ENCODE data around the gene TBC1D5. TPM values are rescaled to one million over a fixed set of nuclear protein-coding genes. Genes with fewer than 3 reads are reported as not detected.
A peak's percentile ranks its signal among the peaks of the same experiment; 100 is the strongest.

The TBC1D5 gene
- total RNA-seq, 1 donor from 2014 or later = 48.1 TPM

GRCh38 chr3:17239417-17239816 lies 503.0 kb downstream of the TBC1D5 start:
- TF ChIP-seq CTCF (IDR thresholded peaks at IDR 0.05) = no peak
- TF ChIP-seq POLR2AphosphoS5 (IDR thresholded peaks at IDR 0.05; ENCODE audit: insufficient read depth in 1 of 2, low read depth in 1 of 2) = no peak
- TF ChIP-seq POLR2A (IDR thresholded peaks at IDR 0.05) = no peak
- DNase-seq (ENCODE audit: extremely low spot score in 2 of 2) = no peak
- Histone ChIP-seq H3K27ac (no peak overlapping the region), H3K9me3 (no peaks in the 10 kb centered on the region), H3K27me3 (no peaks in the 10 kb centered on the region), H3K4me1 (no peaks in the 10 kb centered on the region), H3K4me3 (no peak overlapping the region), H3K36me3 (peaks cover 0 to 5% of the 10 kb centered on the region in 2 donors)
- intact Hi-C loops (cut with DNase I) = loop anchor here (10.0 kb wide), 1 partner anchor 635 kb away; the partner anchor contains the start of gene DAZL

GRCh38 chr3:17238023-17238422 lies 504.4 kb downstream of the TBC1D5 start:
- Histone ChIP-seq H3K27me3 (no peaks in the 10 kb centered on the region), H3K36me3 (peaks cover 0 to 5% of the 10 kb centered on the region in 2 donors), H3K4me3 (no peak overlapping the region), H3K4me1 (no peaks in the 10 kb centered on the region), H3K27ac (no peak overlapping the region), H3K9me3 (no peaks in the 10 kb centered on the region)
- intact Hi-C loops (cut with DNase I) = loop anchor here (10.0 kb wide), 1 partner anchor 633 kb away; the partner anchor contains the start of gene DAZL
- TF ChIP-seq POLR2A (IDR thresholded peaks at IDR 0.05) (no peak), CTCF (IDR thresholded peaks at IDR 0.05) (no peak), POLR2AphosphoS5 (IDR thresholded peaks at IDR 0.05; ENCODE audit: insufficient read depth in 1 of 2, low read depth in 1 of 2) (no peak)
- DNase-seq (ENCODE audit: extremely low spot score in 2 of 2) = no peak

- Histone ChIP-seq H3K27me3 (no peaks in the 10 kb centered on the region), H3K36me3 (peaks cover 0 to 5% of the 10 kb centered on the region in 2 donors), H3K27ac (no peak overlapping the region), H3K9me3 (no peaks in the 10 kb centered on the region), H3K4me3 (no peak overlapping the region), H3K4me1 (no peaks in the 10 kb centered on the region)
- no peak for DNase-seq (ENCODE audit: extremely low spot score in 2 of 2)
- TF ChIP-seq POLR2A (IDR thresholded peaks at IDR 0.05) (no peak), POLR2AphosphoS5 (IDR thresholded peaks at IDR 0.05; ENCODE audit: insufficient read depth in 1 of 2, low read depth in 1 of 2) (no peak), CTCF (IDR thresholded peaks at IDR 0.05) (no peak)
- intact Hi-C loops (cut with DNase I) = loop anchor here (10.0 kb wide), 1 partner anchor 631 kb away; the partner anchor contains the start of gene DAZL
Measured at GRCh38 chr3:17235310-17235709, 507.1 kb downstream of the TBC1D5 start.

- Histone ChIP-seq H3K9me3 (no peaks in the 10 kb centered on the region), H3K4me1 (no peaks in the 10 kb centered on the region), H3K27ac (no peak overlapping the region), H3K27me3 (no peaks in the 10 kb centered on the region), H3K4me3 (no peak overlapping the region), H3K36me3 (peaks cover 0 to 5% of the 10 kb centered on the region in 2 donors)
- no peak for DNase-seq (ENCODE audit: extremely low spot score in 2 of 2)
- intact Hi-C loops (cut with DNase I) = loop anchor here (10.0 kb wide), 1 partner anchor 630 kb away; the partner anchor contains the start of gene DAZL
- TF ChIP-seq POLR2A (IDR thresholded peaks at IDR 0.05) (no peak), CTCF (IDR thresholded peaks at IDR 0.05) (no peak), POLR2AphosphoS5 (IDR thresholded peaks at IDR 0.05; ENCODE audit: insufficient read depth in 1 of 2, low read depth in 1 of 2) (no peak)
Measured at GRCh38 chr3:17234382-17234781, 508.0 kb downstream of the TBC1D5 start.

- H3K27me3 ChIP-seq = no peaks in the 10 kb centered on the region
- DNase-seq (ENCODE audit: extremely low spot score in 2 of 2) = no peak
- no peak overlapping the region for H3K27ac ChIP-seq
- no peaks in the 10 kb centered on the region for H3K9me3 ChIP-seq
- intact Hi-C loops (cut with DNase I) = loop anchor here (10.0 kb wide), 1 partner anchor 629 kb away; the partner anchor contains the start of gene DAZL
- H3K4me1 ChIP-seq = no peaks in the 10 kb centered on the region
- no peak for TF ChIP-seq POLR2AphosphoS5 (IDR thresholded peaks at IDR 0.05; ENCODE audit: insufficient read depth in 1 of 2, low read depth in 1 of 2)
- TF ChIP-seq CTCF (IDR thresholded peaks at IDR 0.05) = peak in 1 of 3 experiments; percentile 51
- TF ChIP-seq POLR2A (IDR thresholded peaks at IDR 0.05) = no peak
- H3K4me3 ChIP-seq = no peak overlapping the region
- peaks cover 0 to 5% of the 10 kb centered on the region in 2 donors for H3K36me3 ChIP-seq
Measured at GRCh38 chr3:17233398-17233800, 509.0 kb downstream of the TBC1D5 start.

All from vagina (tissue), 2 donors.